Measurements from ENCODE around the gene SLC35E3.
"Not testable (repeated sequence)": the region's sequence is repeated elsewhere in the genome, so short reads cannot be mapped to it uniquely, and the experiment has no call there.

The SLC35E3 gene

GRCh38 chr12:68796399-68796798 lies 50.4 kb downstream of the SLC35E3 start:
- DNase-seq = no peak

DNA sequence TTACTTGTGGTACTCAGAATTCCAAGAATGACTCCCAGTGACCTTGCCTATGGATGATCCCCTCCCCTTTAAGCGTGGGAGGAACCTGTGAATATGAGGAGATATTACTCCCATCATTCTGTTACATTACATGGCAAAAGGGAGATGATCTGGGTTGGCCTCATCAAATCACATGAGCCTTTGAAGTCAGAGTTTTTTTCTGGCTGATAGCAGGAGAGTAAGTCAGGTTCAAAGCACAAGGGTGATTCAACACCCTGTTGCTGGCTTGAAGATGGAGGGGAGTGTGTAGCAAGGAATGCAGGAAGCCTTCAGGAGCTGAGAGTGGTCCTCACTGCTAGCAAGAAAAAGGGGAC lies 52.9 kb downstream of the SLC35E3 start:
- DNase-seq = no peak

GRCh38 chr12:68800294-68800693 lies 54.3 kb downstream of the SLC35E3 start:
- DNase-seq = no peak

DNA sequence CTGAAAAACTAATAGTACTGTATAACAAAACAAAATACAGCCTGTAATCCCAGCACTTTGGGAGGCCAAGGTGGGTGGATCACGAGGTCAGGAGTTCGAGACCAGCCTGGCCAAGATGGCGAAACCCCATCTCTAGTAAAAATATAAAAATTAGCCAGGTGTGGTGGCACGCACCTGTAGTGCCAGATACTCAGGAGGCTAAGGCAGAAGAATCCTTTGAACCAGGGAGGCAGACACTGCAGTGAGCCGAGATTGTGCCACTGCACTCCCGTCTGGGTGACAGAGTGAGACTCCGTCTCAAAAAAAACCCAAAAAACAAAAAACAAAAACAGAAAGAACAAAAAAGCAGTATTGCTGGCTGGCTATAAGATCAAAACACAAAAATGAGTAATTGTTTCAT lies 55.1 kb downstream of the SLC35E3 start:
- not testable (repeated sequence) for DNase-seq

DNA sequence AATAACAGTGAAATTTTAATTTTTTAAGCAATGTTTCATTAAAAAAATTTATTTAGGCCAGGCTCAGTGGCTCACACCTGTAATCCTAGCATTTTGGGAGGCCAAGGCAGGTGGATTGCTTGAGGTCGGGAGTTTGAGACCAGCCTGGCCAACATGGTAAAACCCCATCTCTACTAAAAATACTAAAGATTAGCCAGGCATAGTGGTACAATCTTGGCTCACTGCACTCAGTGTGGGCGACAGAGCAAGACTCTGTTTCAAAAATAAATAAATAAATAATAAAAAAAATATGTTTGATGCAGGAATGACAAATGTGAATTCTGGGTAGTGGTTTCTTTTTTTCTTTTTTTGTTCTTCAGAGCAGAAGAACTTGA lies 56.4 kb downstream of the SLC35E3 start:
- DNase-seq = not testable (repeated sequence)

GRCh38 chr12:68802911-68803651 lies 57.1 kb downstream of the SLC35E3 start:
- not testable (repeated sequence) for DNase-seq

DNA sequence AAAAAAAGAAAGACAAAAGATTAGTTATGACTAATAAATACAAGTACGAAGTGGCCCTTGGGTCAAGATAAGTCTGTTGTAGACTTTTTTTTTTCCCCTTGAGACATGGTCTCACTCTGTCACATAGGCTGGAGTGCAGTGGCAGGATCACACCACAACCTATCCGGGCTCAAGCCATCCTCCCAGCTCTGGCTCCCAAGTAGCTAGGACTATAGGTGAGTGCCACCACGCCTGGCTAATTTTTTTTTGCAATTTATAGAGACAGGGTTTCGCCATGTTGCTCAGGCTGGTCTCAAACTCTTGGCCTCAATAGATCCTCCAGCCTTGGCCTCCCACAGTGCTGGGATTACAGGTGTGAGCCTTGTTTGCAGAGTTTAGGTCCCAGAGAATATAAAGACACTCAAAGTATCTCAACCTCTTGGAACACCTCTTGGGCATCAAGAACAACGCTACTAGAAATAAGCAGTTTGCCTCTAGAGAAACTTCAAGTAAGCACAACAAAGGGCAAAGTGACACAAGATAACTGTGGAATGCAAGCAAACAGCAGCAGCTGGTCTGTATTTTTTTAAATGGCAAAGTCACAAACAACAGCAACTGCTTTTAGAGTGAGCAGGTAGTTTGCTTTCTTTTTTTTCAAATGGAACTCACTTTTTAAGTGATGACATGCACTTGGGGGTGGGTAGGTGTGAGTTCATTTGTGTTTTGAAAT lies 58.1 kb downstream of the SLC35E3 start:
- no peak for DNase-seq

GRCh38 chr12:68804657-68805591 lies 58.9 kb downstream of the SLC35E3 start:
- DNase-seq = no peak

- DNase-seq = no peak
Observed at GRCh38 chr12:68805592-68806120, 59.7 kb downstream of the SLC35E3 start.

DNA sequence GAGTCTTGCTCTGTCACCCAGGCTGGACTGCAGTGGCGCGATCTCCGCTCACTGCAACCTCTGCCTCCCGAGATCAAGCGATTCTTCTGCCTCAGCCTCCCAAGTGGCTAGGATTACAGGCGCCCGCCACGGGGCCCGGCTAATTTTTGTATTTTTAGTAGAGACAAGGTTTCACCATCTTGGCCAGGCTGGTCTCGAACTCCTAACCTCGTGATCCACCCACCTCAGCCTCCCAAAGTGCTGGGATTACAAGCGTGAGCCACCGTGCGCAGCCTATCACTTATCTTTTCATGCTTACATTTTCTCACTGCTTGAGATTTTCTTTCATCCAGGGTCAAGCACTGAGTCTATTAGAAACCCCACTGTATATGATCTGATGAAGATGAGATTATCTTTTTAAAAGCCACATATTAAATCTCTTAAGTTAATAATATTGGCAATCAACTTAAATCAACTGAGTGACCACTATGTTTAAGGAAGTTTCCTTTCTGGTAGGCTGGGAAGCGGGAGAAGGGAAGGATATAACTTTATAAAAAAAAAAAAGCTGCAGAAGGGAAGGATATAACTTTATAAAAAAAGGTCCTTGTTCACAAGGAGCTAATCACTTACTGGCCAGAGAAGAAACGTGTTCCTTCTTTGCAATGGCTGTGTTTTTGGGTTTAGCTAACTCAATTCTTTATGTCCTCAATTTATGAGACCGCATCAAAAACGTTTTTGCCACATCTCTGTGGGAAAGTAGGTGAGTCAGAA lies 60.7 kb downstream of the SLC35E3 start:
- no peak for DNase-seq

DNA sequence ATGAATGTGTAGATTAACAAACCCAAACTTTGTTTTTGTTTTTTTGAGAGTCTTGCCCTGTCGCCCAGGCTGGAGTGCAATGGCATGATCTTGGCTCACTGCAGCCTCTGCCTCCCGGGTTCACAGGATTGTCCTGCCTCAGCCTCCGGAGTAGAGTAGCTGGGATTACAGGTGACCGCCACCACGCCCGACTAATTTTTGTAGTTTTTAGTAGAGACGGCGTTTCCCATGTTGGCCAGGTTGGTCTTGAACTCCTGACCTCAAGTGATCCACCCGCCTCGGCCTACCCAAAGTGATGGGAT lies 61.2 kb downstream of the SLC35E3 start:
- DNase-seq = not testable (repeated sequence)

GRCh38 chr12:68807576-68808387 lies 61.8 kb downstream of the SLC35E3 start, which contains the start of gene MDM2:
TSS of gene MDM2 (plus strand) at chr12:68808177. CDS start at chr12:68808478, 301 bp downstream.
- DNase-seq = peak; percentile 93 to 94

DNA sequence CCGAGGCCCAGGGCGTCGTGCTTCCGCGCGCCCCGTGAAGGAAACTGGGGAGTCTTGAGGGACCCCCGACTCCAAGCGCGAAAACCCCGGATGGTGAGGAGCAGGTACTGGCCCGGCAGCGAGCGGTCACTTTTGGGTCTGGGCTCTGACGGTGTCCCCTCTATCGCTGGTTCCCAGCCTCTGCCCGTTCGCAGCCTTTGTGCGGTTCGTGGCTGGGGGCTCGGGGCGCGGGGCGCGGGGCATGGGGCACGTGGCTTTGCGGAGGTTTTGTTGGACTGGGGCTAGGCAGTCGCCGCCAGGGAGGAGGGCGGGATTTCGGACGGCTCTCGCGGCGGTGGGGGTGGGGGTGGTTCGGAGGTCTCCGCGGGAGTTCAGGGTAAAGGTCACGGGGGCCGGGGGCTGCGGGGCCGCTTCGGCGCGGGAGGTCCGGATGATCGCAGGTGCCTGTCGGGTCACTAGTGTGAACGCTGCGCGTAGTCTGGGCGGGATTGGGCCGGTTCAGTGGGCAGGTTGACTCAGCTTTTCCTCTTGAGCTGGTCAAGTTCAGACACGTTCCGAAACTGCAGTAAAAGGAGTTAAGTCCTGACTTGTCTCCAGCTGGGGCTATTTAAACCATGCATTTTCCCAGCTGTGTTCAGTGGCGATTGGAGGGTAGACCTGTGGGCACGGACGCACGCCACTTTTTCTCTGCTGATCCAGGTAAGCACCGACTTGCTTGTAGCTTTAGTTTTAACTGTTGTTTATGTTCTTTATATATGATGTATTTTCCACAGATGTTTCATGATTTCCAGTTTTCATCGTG lies 62.6 kb downstream of the SLC35E3 start:
- DNase-seq = peak; percentile 85 to 88

- DNase-seq = no peak
Observed at GRCh38 chr12:68809190-68810026, 63.4 kb downstream of the SLC35E3 start.

- not testable (repeated sequence) for DNase-seq
Observed at GRCh38 chr12:68810027-68810389, 64.0 kb downstream of the SLC35E3 start.

DNA sequence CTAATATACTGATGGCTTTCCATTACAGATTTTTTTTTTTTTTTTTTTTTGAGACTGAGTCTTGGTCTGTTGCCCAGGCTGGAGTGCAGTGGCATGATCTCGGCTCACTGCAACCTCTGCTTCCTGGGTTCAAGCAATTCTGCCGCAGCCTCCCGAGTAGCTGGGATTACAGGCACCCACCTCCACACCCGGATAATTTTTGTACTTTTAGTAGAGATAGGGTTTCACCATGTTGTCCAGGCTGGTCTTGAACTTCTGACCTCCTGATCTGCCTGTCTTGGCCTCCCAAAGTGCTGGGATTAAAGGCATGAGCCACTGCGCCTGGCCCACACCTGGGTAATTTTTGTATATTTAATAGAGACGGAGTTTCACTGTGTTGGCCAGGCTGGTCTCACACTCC lies 65.6 kb downstream of the SLC35E3 start:
- not testable (repeated sequence) for DNase-seq

GRCh38 chr12:68812553-68813241 lies 66.7 kb downstream of the SLC35E3 start:
- DNase-seq = no peak

DNA sequence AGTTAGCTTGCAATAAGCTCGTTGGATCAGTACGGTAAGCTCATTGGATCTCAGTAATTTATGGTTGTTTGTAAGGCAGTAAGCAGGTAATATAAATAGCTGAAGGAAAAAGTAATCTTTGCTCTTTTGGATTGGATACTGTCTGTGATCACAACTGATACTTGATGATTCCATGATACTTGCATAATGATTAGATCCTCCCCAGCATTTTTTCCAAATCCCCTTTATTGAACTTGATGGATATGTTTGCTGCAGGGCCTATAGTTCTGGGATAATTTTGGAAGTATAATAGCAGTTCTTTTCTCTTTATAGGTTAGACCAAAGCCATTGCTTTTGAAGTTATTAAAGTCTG lies 67.2 kb downstream of the SLC35E3 start:
- no peak for DNase-seq
